ENCODE results near the gene ATP9B. TPM values are rescaled to one million over a fixed set of nuclear protein-coding genes. Genes with fewer than 3 reads are reported as not detected.

ATP9B gene
- total RNA-seq, 1 experiment from 2014 or later = 44.4 TPM

GRCh38 chr18:79199691-79200374, 130.6 kb downstream of the ATP9B start:
- no peaks in the 10 kb centered on the region for H3K27me3 ChIP-seq (ENCODE audit: control insufficient read depth, insufficient read depth, low read length)
- ChIA-PET CTCF (no interaction called here), POLR2A (no interaction called here)
- DNase-seq (ENCODE audit: low read depth, low spot score) = no peak
- no peak overlapping the region for H3K27ac ChIP-seq (ENCODE audit: low read length)
- BruUV-seq (replicated peaks) = no TSS peak
- no peak for TF ChIP-seq TCF7L2 (IDR thresholded peaks at IDR 0.05; ENCODE audit: low read depth, low read length)
- no peak for TF ChIP-seq REST (IDR thresholded peaks at IDR 0.05; ENCODE audit: insufficient read depth in 1 of 2, low read depth in 2 of 2, low read length in 1 of 2)
- TF ChIP-seq SIN3A (IDR thresholded peaks at IDR 0.05; ENCODE audit: borderline replicate concordance, insufficient read depth, low read depth, low read length) = no peak
- no peak for TF ChIP-seq CTCF (IDR thresholded peaks at IDR 0.05)
- no peak for TF ChIP-seq POLR2AphosphoS5 (IDR thresholded peaks at IDR 0.05; ENCODE audit: low read depth, low read length)
- no peaks in the 10 kb centered on the region for H3K9me3 ChIP-seq (ENCODE audit: control insufficient read depth, insufficient read depth, low read depth, low read length)
- in situ Hi-C loops (cut with HindIII; ENCODE audit: low pct_unique_long_range_greater_than_20kb, low sequenced_read_pairs) (no loop called here), intact Hi-C loops (cut with micrococcal nuclease; ENCODE audit: unreplicated experiment) (no loop called here)
- ATAC-seq = no peak
- H3K36me3 ChIP-seq (ENCODE audit: control insufficient read depth, insufficient read depth, low read length) = no peaks in the 10 kb centered on the region
- H3K4me3 ChIP-seq (ENCODE audit: low read depth in 2 of 2, low read length in 2 of 2) = no peak overlapping the region
- H3K4me1 ChIP-seq (ENCODE audit: control insufficient read depth, insufficient read depth, low read length) = no peaks in the 10 kb centered on the region

GRCh38 chr18:79200546-79201268, 131.5 kb downstream of the ATP9B start:
- Histone ChIP-seq H3K9me3 (ENCODE audit: control insufficient read depth, insufficient read depth, low read depth, low read length) (no peaks in the 10 kb centered on the region), H3K4me1 (ENCODE audit: control insufficient read depth, insufficient read depth, low read length) (no peaks in the 10 kb centered on the region), H3K4me3 (ENCODE audit: low read depth in 2 of 2, low read length in 2 of 2) (no peak overlapping the region), H3K27ac (ENCODE audit: low read length) (no peak overlapping the region), H3K36me3 (ENCODE audit: control insufficient read depth, insufficient read depth, low read length) (no peaks in the 10 kb centered on the region), H3K27me3 (ENCODE audit: control insufficient read depth, insufficient read depth, low read length) (no peaks in the 10 kb centered on the region)
- ChIA-PET POLR2A (no interaction called here), CTCF (no interaction called here)
- no peak for DNase-seq (ENCODE audit: low read depth, low spot score)
- TF ChIP-seq CTCF (IDR thresholded peaks at IDR 0.05) = no peak
- TF ChIP-seq REST (IDR thresholded peaks at IDR 0.05; ENCODE audit: insufficient read depth in 1 of 2, low read depth in 2 of 2, low read length in 1 of 2) = no peak
- TF ChIP-seq TCF7L2 (IDR thresholded peaks at IDR 0.05; ENCODE audit: low read depth, low read length) = no peak
- TF ChIP-seq POLR2AphosphoS5 (IDR thresholded peaks at IDR 0.05; ENCODE audit: low read depth, low read length) = 0 out of 2 replicates have a peak, but pooled peaks have one; percentile 37
- peak; percentile 83 for ATAC-seq
- intact Hi-C loops (cut with micrococcal nuclease; ENCODE audit: unreplicated experiment) = no loop called here
- in situ Hi-C loops (cut with HindIII; ENCODE audit: low pct_unique_long_range_greater_than_20kb, low sequenced_read_pairs) = no loop called here
- no TSS peak for BruUV-seq (replicated peaks)

Data from Panc1 (cell line).